A549 (cell line): ENCODE results near the gene SUFU. TPM values are rescaled to one million over a fixed set of nuclear protein-coding genes. Genes with fewer than 3 reads are reported as not detected.
A peak's percentile ranks its signal among the peaks of the same experiment; 100 is the strongest.

ENCODE experiments used
- ATAC-seq, 2 experiments: fragments of 200-7000 bp in 1 of 2; fragments of >200 bp in 1 of 2; cut with Nextera tagmentation in 1 of 2; cut with Tn5 transposase in 1 of 2; 3 replicates each; pipeline versions ENCODE4 v1.8.0 to v1.9.1; 2018 to 2020; ENCODE audit warnings: mild to moderate bottlenecking in 1 of 2, moderate library complexity in 1 of 2
- CTCF ChIA-PET: fragments of 300-600 bp; sonication (Branson Sonifier 250); formaldehyde crosslinking; extraction: SDS; loops from one replicate; lab custom pipeline; 2021; ENCODE audit warnings: antibody characterized with exemption, inconsistent platforms; lab: Yijun Ruan, JAX
- POLR2A ChIA-PET: fragments of 350-600 bp; formaldehyde crosslinking; extraction: SDS; loops from one replicate; lab custom pipeline; 2021; ENCODE audit warnings: antibody characterized with exemption, inconsistent platforms; lab: Yijun Ruan, JAX
- DNase-seq, 2 experiments: peaks; one replicate each; pipeline versions ENCODE4 v3.0.0 to v3.0.0-alpha.2; 2011 to 2016; ENCODE audit warnings: low read depth in 1 of 2, low spot score in 1 of 2
- FAIRE-seq: peaks from 2 replicates; lab custom pipeline; 2011; peaks lifted over from hg19 to GRCh38; lab: Jason Lieb, UNC
- H3K27ac ChIP-seq, 2 experiments: fragments of >200 bp; sonication (Bioruptor Twin); formaldehyde crosslinking; 3 replicates each; pipeline ENCODE4 v1.5.1; 2016 to 2017
- H3K4me1 ChIP-seq: fragments of >200 bp; sonication (Bioruptor Twin); formaldehyde crosslinking; 3 replicates; pipeline ENCODE4 v1.6.1; 2016
- H3K4me2 ChIP-seq: fragments of >200 bp; sonication (Bioruptor Twin); formaldehyde crosslinking; 3 replicates; pipeline ENCODE4 v1.6.1; 2016
- H3K4me3 ChIP-seq: fragments of >200 bp; sonication (Bioruptor Twin); formaldehyde crosslinking; 3 replicates; pipeline ENCODE4 v1.5.1; 2016
- H3K9me3 ChIP-seq: fragments of >200 bp; sonication (Bioruptor Twin); formaldehyde crosslinking; 3 replicates; pipeline ENCODE4 v1.6.1; 2016
- BHLHE40 ChIP-seq: IDR thresholded peaks from 2 replicates; pipeline ENCODE4 v1.6.1; 2012; ENCODE audit warnings: low read depth, low read length, inconsistent platforms
- CBX8 ChIP-seq: fragments of 200-600 bp; sonication (generic); IDR thresholded peaks from 2 replicates; pipeline ENCODE4 v1.6.1; 2016
- CEBPB ChIP-seq, 2 experiments: fragments of >200 bp in 1 of 2; sonication (Bioruptor Twin) in 1 of 2; formaldehyde crosslinking in 1 of 2; IDR thresholded peaks; 2 replicates each; pipeline ENCODE4 v1.6.1; 2012 to 2016
- CHD4 ChIP-seq: fragments of 200-600 bp; sonication (generic); IDR thresholded peaks from 2 replicates; pipeline ENCODE4 v1.6.1; 2016; ENCODE audit warnings: antibody characterized with exemption, mild to moderate bottlenecking, borderline replicate concordance
- CTCF ChIP-seq: fragments of >200 bp; sonication (Bioruptor Twin); formaldehyde crosslinking; IDR thresholded peaks from 3 replicates; pipeline ENCODE4 v1.5.1; 2016
- EHF ChIP-seq: fragments of 250-450 bp; sonication (Bioruptor Pico); IDR thresholded peaks from 2 replicates; pipeline ENCODE4 v1.5.0; 2020; ENCODE audit warnings: mild to moderate bottlenecking
- ELK1 ChIP-seq: fragments of 150-350 bp; IDR thresholded peaks from 2 replicates; pipeline ENCODE4 v1.6.1; 2014; ENCODE audit warnings: low read depth, mild to moderate bottlenecking, low read length
- EP300 ChIP-seq, 2 experiments: fragments of >200 bp; sonication (Bioruptor Twin); formaldehyde crosslinking; IDR thresholded peaks; 2 replicates in 1 of 2; 3 replicates in 1 of 2; pipeline ENCODE4 v1.6.1; 2016 to 2017
- FOSL2 ChIP-seq, 2 experiments: fragments of 450-650 bp in 1 of 2; fragments of >200 bp in 1 of 2; sonication (Bioruptor Twin) in 1 of 2; formaldehyde crosslinking; IDR thresholded peaks; 2 replicates each; pipeline versions ENCODE4 v1.5.0 to v1.6.1; 2016 to 2020; ENCODE audit warnings: mild to moderate bottlenecking in 1 of 2, moderate library complexity in 1 of 2
- FOXS1 ChIP-seq: fragments of 250-450 bp; sonication (Bioruptor Pico); IDR thresholded peaks from 2 replicates; pipeline ENCODE4 v1.5.0; 2020; ENCODE audit warnings: mild to moderate bottlenecking, moderate library complexity
- GATA3 ChIP-seq: IDR thresholded peaks from 2 replicates; pipeline ENCODE4 v1.6.1; 2012; ENCODE audit warnings: borderline replicate concordance
- HES2 ChIP-seq: fragments of >200 bp; sonication (Bioruptor Twin); formaldehyde crosslinking; IDR thresholded peaks from 2 replicates; pipeline ENCODE4 v1.6.1; 2016
- HOXB13 ChIP-seq: fragments of 250-450 bp; sonication (Bioruptor Pico); IDR thresholded peaks from 2 replicates; pipeline ENCODE4 v1.5.0; 2020; ENCODE audit warnings: low read depth, mild to moderate bottlenecking, moderate library complexity
- HOXB5 ChIP-seq: fragments of 250-450 bp; sonication (Bioruptor Pico); IDR thresholded peaks from 2 replicates; pipeline ENCODE4 v1.5.0; 2020; ENCODE audit warnings: mild to moderate bottlenecking, moderate library complexity
- JUNB ChIP-seq: fragments of >200 bp; sonication (Bioruptor Twin); formaldehyde crosslinking; IDR thresholded peaks from 2 replicates; pipeline ENCODE4 v1.6.1; 2016
- NPAS2 ChIP-seq: fragments of 250-450 bp; sonication (Bioruptor Pico); IDR thresholded peaks from 2 replicates; pipeline ENCODE4 v1.8.0; 2022; ENCODE audit warnings: mild to moderate bottlenecking, moderate library complexity, borderline replicate concordance
- RCOR1 ChIP-seq: fragments of 150-350 bp; IDR thresholded peaks from 2 replicates; pipeline ENCODE4 v1.6.1; 2014; ENCODE audit warnings: antibody characterized with exemption, low read length, low read depth
- RNF2 ChIP-seq: fragments of 200-600 bp; sonication (generic); IDR thresholded peaks from 2 replicates; pipeline ENCODE4 v1.6.1; 2016; ENCODE audit warnings: low read depth, mild to moderate bottlenecking, antibody characterized with exemption, moderate library complexity, borderline replicate concordance
- ZNF302 ChIP-seq: fragments of 250-450 bp; sonication (Bioruptor Pico); IDR thresholded peaks from 2 replicates; pipeline ENCODE4 v1.9.0; 2021; ENCODE audit warnings: inconsistent platforms, mild to moderate bottlenecking, moderate library complexity
- WGBS: methylation state at CpG from one replicate; pipeline ENCODE4 v1.1.6; 2017; ENCODE audit errors: missing lambda C conversion rate; 5-methylcytosine and 5-hydroxymethylcytosine counted together
- polyA plus RNA-seq, 4 experiments: library from polyadenylated mRNA; depleted of rRNA in 3 of 4; stranded (reverse); fragments of >200 nt; fragmentation: RNase III in 1 of 4; extraction: RNeasy Plus Mini Kit Qiagen cat#74134 plus additional on column Dnase treatment in 1 of 4; gene quantifications; 2 replicates in 3 of 4; 3 replicates in 1 of 4; pipeline ENCODE4 v1.2.3, GENCODE V29; 2011 to 2017

SUFU gene
- polyA plus RNA-seq, 2 of the 4 experiments (the other 2 are of a cell fraction): 3.7 to 5.5 TPM

- TF ChIP-seq JUNB (no peak), FOXS1 (CRISPR knock-in tag) (no peak)
Observed at GRCh38 chr10:102631525-102632393, 128.0 kb downstream of the SUFU start (continued).

GRCh38 chr10:102632394-102633111 lies 128.8 kb downstream of the SUFU start:
- peak overlapping the region in 1 of 2 experiments; percentile 28; a peak in 2 of 6 replicates for H3K27ac ChIP-seq
- no peak for DNase-seq
- ChIA-PET CTCF (interaction anchor here (0.6 to 4.2 kb wide), 5 partner anchors 10 to 54 kb away, joined by 3 to 14 read pairs (median 3); partner anchors contain the start of gene TRIM8), POLR2A (no interaction called here)
- no peak for TF ChIP-seq JUNB
- TF ChIP-seq HES2: no peak
- TF ChIP-seq CTCF: no peak
- no peak for TF ChIP-seq NPAS2 (CRISPR knock-in tag)
- TF ChIP-seq CEBPB (IDR thresholded peaks at IDR 0.05): no peak
- no peak for TF ChIP-seq ZNF302 (CRISPR knock-in tag)
- no peak for TF ChIP-seq CHD4
- no peak for TF ChIP-seq RNF2
- TF ChIP-seq FOSL2 (IDR thresholded peaks at IDR 0.05): no peak
- no peak for TF ChIP-seq FOSL2 (CRISPR knock-in tag; IDR thresholded peaks at IDR 0.05)
- no peak for TF ChIP-seq EHF (CRISPR knock-in tag)
- no peak for TF ChIP-seq HOXB13 (CRISPR knock-in tag)
- FAIRE-seq: no peak
- H3K4me2 ChIP-seq: no peak overlapping the region
- H3K9me3 ChIP-seq: no peaks in the 10 kb centered on the region
- ATAC-seq: no peak
- WGBS: 82% methylated on average over 5 of the region's 5 CpGs
- H3K4me3 ChIP-seq: no peak overlapping the region
- peaks cover 29% of the 10 kb centered on the region for H3K4me1 ChIP-seq

- Histone ChIP-seq H3K9me3 (no peaks in the 10 kb centered on the region), H3K4me1 (peaks cover 22% of the 10 kb centered on the region), H3K4me2 (no peak overlapping the region), H3K4me3 (no peak overlapping the region), H3K27ac (peak overlapping the region in 1 of 2 experiments; percentile 28; a peak in 1 of 6 replicates)
- no peak for DNase-seq
- FAIRE-seq: no peak
- CTCF ChIA-PET: interaction anchor here (0.6 kb wide), 1 partner anchor 12 kb away, joined by 3 read pairs; no protein-coding TSS in a partner anchor
- no peak for TF ChIP-seq NPAS2 (CRISPR knock-in tag)
- no peak for TF ChIP-seq HOXB5
- TF ChIP-seq CBX8: no peak
- no peak for TF ChIP-seq JUNB
- no peak for TF ChIP-seq BHLHE40
- TF ChIP-seq GATA3: no peak
- TF ChIP-seq EP300 (IDR thresholded peaks at IDR 0.05): no peak
- TF ChIP-seq CTCF: no peak
- no peak for TF ChIP-seq RCOR1
- TF ChIP-seq ELK1: no peak
- no peak for TF ChIP-seq CEBPB (IDR thresholded peaks at IDR 0.05)
- POLR2A ChIA-PET: no interaction called here
- ATAC-seq: no peak
- 54% methylated on average over 6 of the region's 6 CpGs for WGBS
Observed at GRCh38 chr10:102633287-102633686, 129.5 kb downstream of the SUFU start.
